Measurements from ENCODE around the gene COBLL1.

The COBLL1 gene

GRCh38 chr2:164705412-164706167, 136.0 kb downstream of the COBLL1 start:
- TF ChIP-seq, protein P1, sequence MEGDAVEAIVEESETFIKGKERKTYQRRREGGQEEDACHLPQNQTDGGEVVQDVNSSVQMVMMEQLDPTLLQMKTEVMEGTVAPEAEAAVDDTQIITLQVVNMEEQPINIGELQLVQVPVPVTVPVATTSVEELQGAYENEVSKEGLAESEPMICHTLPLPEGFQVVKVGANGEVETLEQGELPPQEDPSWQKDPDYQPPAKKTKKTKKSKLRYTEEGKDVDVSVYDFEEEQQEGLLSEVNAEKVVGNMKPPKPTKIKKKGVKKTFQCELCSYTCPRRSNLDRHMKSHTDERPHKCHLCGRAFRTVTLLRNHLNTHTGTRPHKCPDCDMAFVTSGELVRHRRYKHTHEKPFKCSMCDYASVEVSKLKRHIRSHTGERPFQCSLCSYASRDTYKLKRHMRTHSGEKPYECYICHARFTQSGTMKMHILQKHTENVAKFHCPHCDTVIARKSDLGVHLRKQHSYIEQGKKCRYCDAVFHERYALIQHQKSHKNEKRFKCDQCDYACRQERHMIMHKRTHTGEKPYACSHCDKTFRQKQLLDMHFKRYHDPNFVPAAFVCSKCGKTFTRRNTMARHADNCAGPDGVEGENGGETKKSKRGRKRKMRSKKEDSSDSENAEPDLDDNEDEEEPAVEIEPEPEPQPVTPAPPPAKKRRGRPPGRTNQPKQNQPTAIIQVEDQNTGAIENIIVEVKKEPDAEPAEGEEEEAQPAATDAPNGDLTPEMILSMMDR (conservative IDR thresholded peaks at IDR 0.05; ENCODE audit: low read depth, low read length), result no peak
- no peak overlapping the region for H3K4me3 ChIP-seq (ENCODE audit: low read depth, low read length)
- DNase-seq (ENCODE audit: low read depth), result no peak

GRCh38 chr2:164703915-164704706, 137.5 kb downstream of the COBLL1 start:
- TF ChIP-seq, protein P1 (conservative IDR thresholded peaks at IDR 0.05; ENCODE audit: low read depth, low read length), result peak; percentile 37
- no peak overlapping the region for H3K4me3 ChIP-seq (ENCODE audit: low read depth, low read length)
- peak; percentile 10 for DNase-seq (ENCODE audit: low read depth)

GRCh38 chr2:164701565-164701964, 140.1 kb downstream of the COBLL1 start:
- no peak overlapping the region for H3K4me3 ChIP-seq (ENCODE audit: low read depth, low read length)
- TF ChIP-seq, protein P1 (conservative IDR thresholded peaks at IDR 0.05; ENCODE audit: low read depth, low read length), result no peak
- DNase-seq (ENCODE audit: low read depth), result no peak

- peak; percentile 65 for DNase-seq (ENCODE audit: low read depth)
- TF ChIP-seq, protein P1 (conservative IDR thresholded peaks at IDR 0.05; ENCODE audit: low read depth, low read length), result no peak
- no peak overlapping the region for H3K4me3 ChIP-seq (ENCODE audit: low read depth, low read length)
These were observed 141.2 kb downstream of the COBLL1 start for GRCh38 chr2:164700390-164700789.

GRCh38 chr2:164697688-164698461, 143.7 kb downstream of the COBLL1 start:
- TF ChIP-seq, protein P1 (conservative IDR thresholded peaks at IDR 0.05; ENCODE audit: low read depth, low read length), result peak; percentile 63

GRCh38 chr2:164696634-164697033, 145.0 kb downstream of the COBLL1 start:
- TF ChIP-seq, protein P1 (conservative IDR thresholded peaks at IDR 0.05; ENCODE audit: low read depth, low read length), result peak; percentile 4
- DNase-seq (ENCODE audit: low read depth), result no peak
- no peak overlapping the region for H3K4me3 ChIP-seq (ENCODE audit: low read depth, low read length)

More at GRCh38 chr2:164697688-164698461, 143.7 kb downstream of the COBLL1 start:
- peak; percentile 36 for DNase-seq (ENCODE audit: low read depth)
- H3K4me3 ChIP-seq (ENCODE audit: low read depth, low read length), result no peak overlapping the region
